OCI-LY3 (cell line): ENCODE measurements around the gene FBXO17.

ENCODE experiments used
- H2AFZ ChIP-seq: fragments of 200-600, 300-600 bp; shearing (Covaris generic); 2 replicates; pipeline ENCODE4 v1.6.0; 2014; ENCODE audit warnings: antibody characterized with exemption, low read depth, low read length
- H3K27ac ChIP-seq: fragments of 200-600, 300-600 bp; sonication (generic); 2 replicates; pipeline ENCODE4 v1.5.1; 2014; ENCODE audit warnings: mild to moderate bottlenecking, low read length, moderate library complexity, mixed read lengths
- H3K27me3 ChIP-seq: fragments of 200-600, 300-600 bp; sonication (generic); 2 replicates; pipeline ENCODE4 v1.6.1; 2014; ENCODE audit warnings: low read depth, low read length, mixed read lengths
- H3K36me3 ChIP-seq: fragments of 200-600, 300-600 bp; sonication (generic); replicated peaks from 2 replicates; pipeline ENCODE3; 2014; ENCODE audit warnings: low read depth, low read length, mixed read lengths
- H3K4me1 ChIP-seq: fragments of 300-600, 200-600 bp; sonication (generic); 2 replicates; pipeline ENCODE4 v1.6.1; 2014; ENCODE audit warnings: low read length, mixed read lengths
- H3K4me2 ChIP-seq: fragments of 200-600, 300-600 bp; sonication (generic); 2 replicates; pipeline ENCODE4 v1.6.1; 2014; ENCODE audit warnings: low read length, mixed read lengths
- H3K4me3 ChIP-seq: fragments of 300-600, 200-600 bp; sonication (generic); 2 replicates; pipeline ENCODE4 v1.5.1; 2014; ENCODE audit warnings: antibody characterized with exemption, mild to moderate bottlenecking, low read length, moderate library complexity
- H3K79me2 ChIP-seq: fragments of 300-600, 200-600 bp; shearing (Covaris generic); 2 replicates; pipeline ENCODE4 v1.6.1; 2014; ENCODE audit warnings: mild to moderate bottlenecking, low read length, mixed read lengths
- H3K9ac ChIP-seq: fragments of 300-600, 200-600 bp; shearing (Covaris generic); 2 replicates; pipeline ENCODE4 v1.6.0; 2014; ENCODE audit warnings: mild to moderate bottlenecking, low read length, moderate library complexity
- H3K9me3 ChIP-seq: fragments of 200-600, 300-600 bp; shearing (Covaris generic); 2 replicates; pipeline ENCODE4 v1.6.1; 2014; ENCODE audit warnings: low read length, mixed read lengths; ENCODE audit not compliant: insufficient read depth
- H4K20me1 ChIP-seq: fragments of 200-600, 300-600 bp; sonication (generic); 2 replicates; pipeline ENCODE4 v1.6.1; 2016; ENCODE audit warnings: low read length, mixed read lengths; ENCODE audit not compliant: insufficient read depth
- EZH2phosphoT487 ChIP-seq: fragments of 200-600 bp; shearing (Covaris generic); IDR thresholded peaks from 2 replicates; pipeline ENCODE4 v1.6.1; 2018; ENCODE audit warnings: antibody characterized with exemption, mixed run types, low read depth
- TF ChIP-seq, protein P1 (sequence below): fragments of 200-600, 300-600 bp; sonication (generic); IDR thresholded peaks from 2 replicates; pipeline ENCODE4 v1.5.1; 2014; ENCODE audit warnings: antibody characterized with exemption, low read length, low read depth

Gene FBXO17

GRCh38 chr19:38929929-38930775 lies 45.4 kb downstream of the FBXO17 start, which contains the start of gene SARS2:
TSS of gene SARS2 (minus strand) at chr19:38930763. CDS start at chr19:38930736, 27 bp downstream.
- H3K4me1 ChIP-seq: peaks cover 9% of the 10 kb centered on the region
- peaks cover 36% of the 10 kb centered on the region for H3K36me3 ChIP-seq
- no peaks in the 10 kb centered on the region for H3K27me3 ChIP-seq
- H3K9ac ChIP-seq: peak within 1 kb of the TSS; percentile 90
- H3K4me2 ChIP-seq: peak within 1 kb of the TSS; percentile 91
- no peak for TF ChIP-seq EZH2phosphoT487
- TF ChIP-seq, protein P1, sequence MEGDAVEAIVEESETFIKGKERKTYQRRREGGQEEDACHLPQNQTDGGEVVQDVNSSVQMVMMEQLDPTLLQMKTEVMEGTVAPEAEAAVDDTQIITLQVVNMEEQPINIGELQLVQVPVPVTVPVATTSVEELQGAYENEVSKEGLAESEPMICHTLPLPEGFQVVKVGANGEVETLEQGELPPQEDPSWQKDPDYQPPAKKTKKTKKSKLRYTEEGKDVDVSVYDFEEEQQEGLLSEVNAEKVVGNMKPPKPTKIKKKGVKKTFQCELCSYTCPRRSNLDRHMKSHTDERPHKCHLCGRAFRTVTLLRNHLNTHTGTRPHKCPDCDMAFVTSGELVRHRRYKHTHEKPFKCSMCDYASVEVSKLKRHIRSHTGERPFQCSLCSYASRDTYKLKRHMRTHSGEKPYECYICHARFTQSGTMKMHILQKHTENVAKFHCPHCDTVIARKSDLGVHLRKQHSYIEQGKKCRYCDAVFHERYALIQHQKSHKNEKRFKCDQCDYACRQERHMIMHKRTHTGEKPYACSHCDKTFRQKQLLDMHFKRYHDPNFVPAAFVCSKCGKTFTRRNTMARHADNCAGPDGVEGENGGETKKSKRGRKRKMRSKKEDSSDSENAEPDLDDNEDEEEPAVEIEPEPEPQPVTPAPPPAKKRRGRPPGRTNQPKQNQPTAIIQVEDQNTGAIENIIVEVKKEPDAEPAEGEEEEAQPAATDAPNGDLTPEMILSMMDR: peak; percentile 99
- peak within 1 kb of the TSS; percentile 85 for H2AFZ ChIP-seq
- peaks cover 8% of the 10 kb centered on the region for H3K9me3 ChIP-seq
- peaks cover 49% of the 10 kb centered on the region for H3K79me2 ChIP-seq
- H4K20me1 ChIP-seq: no peaks in the 10 kb centered on the region
- H3K27ac ChIP-seq: peak within 1 kb of the TSS; percentile 84
- peak within 1 kb of the TSS; percentile 91 for H3K4me3 ChIP-seq

DNA sequence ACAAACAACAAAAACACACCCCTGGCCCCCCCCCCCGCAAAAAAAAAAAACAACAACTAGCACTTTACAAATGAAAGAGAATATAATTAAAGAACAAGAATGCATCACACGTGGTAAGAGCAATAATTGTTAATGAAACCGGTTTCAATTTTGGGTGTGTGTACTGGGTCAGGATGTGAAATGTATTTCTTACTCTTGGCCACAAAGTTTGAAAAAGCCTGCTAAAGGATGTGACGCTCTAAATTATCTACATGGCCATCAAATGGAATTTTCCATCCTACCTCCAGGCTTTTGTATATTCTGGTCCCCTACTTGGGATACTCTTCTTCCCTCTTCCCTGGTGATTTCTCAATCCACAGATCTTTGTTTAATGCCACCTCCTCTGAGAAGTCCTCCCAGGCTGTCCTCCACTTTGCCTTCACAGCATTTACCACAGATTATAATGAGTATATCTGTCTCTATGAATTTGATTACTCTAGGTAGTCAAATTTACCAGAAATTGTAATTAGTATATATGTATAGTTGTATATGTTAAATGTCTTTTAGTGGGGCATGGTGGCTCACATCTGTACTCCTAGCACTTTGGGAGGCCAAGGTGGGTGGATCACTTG lies 47.0 kb downstream of the FBXO17 start:
- Histone ChIP-seq H3K36me3 (peaks cover 30% of the 10 kb centered on the region), H3K4me1 (peaks cover 9% of the 10 kb centered on the region), H4K20me1 (no peaks in the 10 kb centered on the region), H3K27ac (no peak overlapping the region), H3K79me2 (peaks cover 49% of the 10 kb centered on the region), H3K4me3 (no peak overlapping the region), H3K27me3 (no peaks in the 10 kb centered on the region), H3K4me2 (no peak overlapping the region), H3K9ac (no peak overlapping the region), H3K9me3 (no peaks in the 10 kb centered on the region), H2AFZ (no peak overlapping the region)
- TF ChIP-seq EZH2phosphoT487: no peak
- TF ChIP-seq, protein P1: no peak

GRCh38 chr19:38924388-38924787 lies 51.2 kb downstream of the FBXO17 start:
- H3K4me3 ChIP-seq: no peak overlapping the region
- H3K4me2 ChIP-seq: no peak overlapping the region
- no peak overlapping the region for H3K9ac ChIP-seq
- peaks cover 18% of the 10 kb centered on the region for H3K79me2 ChIP-seq
- H3K9me3 ChIP-seq: no peaks in the 10 kb centered on the region
- no peak for TF ChIP-seq EZH2phosphoT487
- TF ChIP-seq, protein P1: no peak
- no peak overlapping the region for H3K27ac ChIP-seq
- peaks cover 4% of the 10 kb centered on the region for H3K4me1 ChIP-seq
- H2AFZ ChIP-seq: no peak overlapping the region
- H4K20me1 ChIP-seq: no peaks in the 10 kb centered on the region
- H3K36me3 ChIP-seq: peaks cover 35% of the 10 kb centered on the region
- H3K27me3 ChIP-seq: no peaks in the 10 kb centered on the region

DNA sequence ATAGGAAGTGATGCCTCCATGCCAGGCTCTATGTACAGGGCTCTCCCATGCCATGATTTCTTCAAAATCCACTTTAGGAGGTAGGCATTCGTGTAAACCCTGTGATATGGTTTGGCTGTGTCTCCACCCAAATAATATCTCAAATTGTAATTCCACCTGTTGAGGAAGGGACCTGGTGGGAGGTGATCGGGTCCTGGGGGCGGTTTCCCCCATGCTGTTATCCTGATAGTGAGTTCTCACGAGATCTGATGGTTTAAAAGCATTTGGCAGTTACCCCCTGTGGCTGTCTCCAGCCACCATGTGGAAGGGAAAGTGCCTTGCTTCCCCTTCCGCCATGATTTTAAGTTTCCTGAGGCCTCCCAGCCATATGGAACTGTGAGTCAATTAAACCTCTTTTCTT lies 53.1 kb downstream of the FBXO17 start:
- H3K36me3 ChIP-seq: peaks cover 36% of the 10 kb centered on the region

More for the DNA sequence above, 53.1 kb downstream of the FBXO17 start:
- no peaks in the 10 kb centered on the region for H4K20me1 ChIP-seq
- TF ChIP-seq EZH2phosphoT487: no peak
- TF ChIP-seq, protein P1: no peak
- no peak overlapping the region for H3K27ac ChIP-seq
- no peaks in the 10 kb centered on the region for H3K9me3 ChIP-seq
- H3K79me2 ChIP-seq: peaks cover under 1% of the 10 kb centered on the region
- no peaks in the 10 kb centered on the region for H3K27me3 ChIP-seq
- H3K4me2 ChIP-seq: no peak overlapping the region
- H3K4me1 ChIP-seq: no peaks in the 10 kb centered on the region
- no peak overlapping the region for H3K4me3 ChIP-seq
- no peak overlapping the region for H2AFZ ChIP-seq
- no peak overlapping the region for H3K9ac ChIP-seq
